Measurements from ENCODE around the gene OR2G6.
"Not testable (repeated sequence)": the region's sequence is repeated elsewhere in the genome, so short reads cannot be mapped to it uniquely, and the experiment has no call there.

The OR2G6 gene

DNA sequence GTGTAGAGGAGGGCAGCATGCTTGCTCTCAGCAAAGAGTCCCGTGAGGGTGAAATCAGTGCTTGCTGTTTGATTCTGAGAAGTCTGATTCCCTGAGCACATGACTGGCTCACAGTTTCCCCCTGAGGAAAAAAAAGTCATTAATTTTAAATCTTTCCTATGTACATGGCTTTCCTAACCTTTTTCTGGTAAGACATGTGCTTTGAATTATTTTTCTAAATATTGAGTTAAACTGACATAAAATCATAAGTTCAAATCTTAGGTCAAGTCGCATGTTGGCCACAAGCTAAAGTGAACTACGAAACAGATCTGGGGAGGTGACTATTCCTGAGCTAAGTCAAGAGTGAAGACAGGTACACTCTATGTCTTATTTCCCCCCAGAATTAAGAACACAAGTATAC is 66.8 kb downstream of the OR2G6 start, which contains the start of gene OR2T34:
TSS of gene OR2T34 (minus strand) at position 101 of the 400 bp plus-strand sequence. CDS start at position 101, 0 bp downstream.
- not testable (repeated sequence) for DNase-seq (ENCODE audit: low read depth)

DNA sequence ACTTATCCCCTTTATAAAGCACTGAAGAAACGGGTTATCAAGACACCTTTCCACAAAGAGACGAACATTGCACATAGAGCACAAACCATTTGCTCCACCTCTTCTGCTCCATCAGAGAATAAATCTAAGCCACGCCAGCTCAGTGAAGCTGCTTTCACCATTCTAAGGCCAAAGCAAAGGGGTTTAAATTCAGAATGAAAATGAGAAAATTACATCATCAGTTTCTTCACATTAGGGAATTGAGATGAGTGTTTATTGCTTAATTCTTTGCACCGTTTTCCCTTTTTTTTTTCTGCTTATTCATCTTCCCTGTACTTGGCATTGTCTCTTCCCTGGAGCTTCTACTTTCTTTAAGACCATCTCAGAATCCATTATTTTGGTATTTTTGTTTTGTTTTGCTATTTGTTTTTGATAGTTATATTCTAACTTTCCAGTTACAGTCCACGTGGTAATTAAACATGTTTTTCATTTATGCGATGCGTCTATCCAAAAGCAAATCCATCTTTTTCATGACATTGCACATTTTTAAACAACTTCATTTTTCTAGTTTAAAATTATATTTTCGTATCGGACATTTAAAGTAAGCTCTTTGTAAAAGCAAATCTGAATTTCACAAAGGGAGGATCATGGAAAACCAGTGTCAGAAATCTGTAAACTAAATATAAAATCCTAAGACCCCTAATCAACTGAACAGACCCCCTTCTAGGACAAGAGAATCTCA is 68.5 kb downstream of the OR2G6 start:
- DNase-seq (ENCODE audit: low read depth), result no peak

Measured in non-pigmented ciliary epithelial cell (primary cell).